Brain pericyte (primary cell): Measurements from ENCODE around the gene HIBCH.
"Not testable (repeated sequence)": the region's sequence is repeated elsewhere in the genome, so short reads cannot be mapped to it uniquely, and the experiment has no call there.

ENCODE experiments used
- DNase-seq: peaks from one replicate; pipeline ENCODE4 v3.0.0-alpha.2; 2012; ENCODE audit warnings: low read depth, low spot score

Gene HIBCH

DNA sequence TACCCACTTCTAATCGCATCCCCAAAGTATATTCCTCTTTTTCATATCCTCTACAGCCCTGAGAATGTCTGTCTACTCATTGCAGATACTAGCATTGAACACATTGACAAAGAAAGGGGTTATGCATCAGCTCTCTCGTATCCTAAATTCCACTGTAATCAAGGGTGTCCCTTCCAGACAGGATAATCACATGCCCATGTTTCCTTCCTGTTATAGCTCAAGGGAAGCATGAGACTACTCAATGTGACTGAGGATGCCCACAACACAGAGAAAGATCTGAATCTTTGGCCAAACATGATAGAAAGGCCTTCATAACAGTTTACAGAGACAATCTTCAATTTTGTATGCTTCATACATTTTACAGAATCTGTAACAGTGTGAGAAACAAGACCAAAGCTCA is 69.2 kb downstream of the HIBCH start:
- DNase-seq = no peak

DNA sequence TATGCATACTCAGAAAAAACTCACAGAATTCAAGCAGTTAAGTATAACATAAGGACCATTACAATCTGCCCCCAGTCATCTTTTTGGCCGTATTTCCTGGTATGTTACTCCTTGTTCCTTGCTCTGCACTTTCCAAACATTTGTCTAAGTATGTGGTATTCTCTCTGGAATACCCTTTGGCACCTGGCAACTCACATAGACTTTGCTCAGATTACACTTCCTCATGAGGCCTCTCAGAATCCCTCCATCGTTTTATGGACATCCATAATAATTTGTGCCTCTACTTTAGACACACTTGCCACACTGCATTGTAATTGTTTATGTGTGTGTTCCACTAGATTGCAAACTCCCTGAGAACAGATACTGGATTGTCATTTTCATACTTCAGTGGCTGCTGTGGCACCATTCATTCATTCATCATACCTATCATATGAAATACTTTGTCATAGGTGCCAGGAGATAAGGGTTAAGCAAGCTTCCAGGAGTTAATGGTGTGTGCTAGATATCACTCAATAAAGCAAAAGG is 84.0 kb downstream of the HIBCH start:
- DNase-seq = no peak

- DNase-seq = no peak
These were observed 84.5 kb downstream of the HIBCH start for GRCh38 chr2:190235101-190235500.

DNA sequence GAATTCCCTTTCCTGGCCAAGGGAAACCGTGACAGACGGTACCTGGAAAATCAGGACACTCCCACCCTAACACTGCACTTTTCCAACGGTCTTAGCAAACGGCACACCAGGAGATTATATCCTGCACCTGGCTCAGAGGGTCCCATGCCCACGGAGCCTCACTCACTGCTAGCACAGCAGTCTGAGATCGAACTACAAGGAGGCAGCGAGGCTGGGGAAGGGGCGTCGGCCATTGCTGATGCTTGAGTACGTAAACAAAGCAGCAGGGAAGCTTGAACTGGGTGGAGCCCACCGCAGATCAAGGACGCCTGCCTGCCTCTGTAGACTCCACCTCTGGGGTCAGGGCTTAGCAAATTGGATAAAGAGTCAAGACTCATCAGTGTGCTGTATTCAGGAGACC is 95.6 kb downstream of the HIBCH start:
- not testable (repeated sequence) for DNase-seq

GRCh38 chr2:190222745-190223144 is 96.9 kb downstream of the HIBCH start:
- DNase-seq = not testable (repeated sequence)

DNA sequence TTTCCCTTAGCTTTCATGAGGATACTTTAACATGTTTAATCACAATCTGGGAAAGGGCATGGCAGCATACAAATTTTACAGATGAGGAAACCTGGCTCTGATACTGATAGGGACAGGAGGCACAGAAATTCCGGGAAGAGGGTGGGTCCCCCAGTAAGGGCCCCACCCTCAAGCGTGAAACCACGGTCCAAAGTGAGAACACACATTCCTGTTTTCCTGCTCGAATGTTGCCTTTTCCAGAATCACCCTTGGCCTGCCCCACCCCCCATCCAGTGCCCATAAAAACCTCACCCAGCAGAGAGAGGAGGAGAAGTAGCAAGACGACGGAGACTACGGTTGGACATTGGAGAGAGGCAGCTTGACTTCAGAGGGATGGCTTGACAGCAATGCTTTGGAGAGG is 98.2 kb downstream of the HIBCH start:
- no peak for DNase-seq

- DNase-seq = no peak
These were observed 100.4 kb downstream of the HIBCH start for GRCh38 chr2:190219186-190219585.

GRCh38 chr2:190217616-190218015 is 102.0 kb downstream of the HIBCH start:
- no peak for DNase-seq

- DNase-seq = no peak
These were observed 102.8 kb downstream of the HIBCH start for GRCh38 chr2:190216829-190217228.

- DNase-seq = no peak
These were observed 104.0 kb downstream of the HIBCH start for GRCh38 chr2:190215620-190216019.

DNA sequence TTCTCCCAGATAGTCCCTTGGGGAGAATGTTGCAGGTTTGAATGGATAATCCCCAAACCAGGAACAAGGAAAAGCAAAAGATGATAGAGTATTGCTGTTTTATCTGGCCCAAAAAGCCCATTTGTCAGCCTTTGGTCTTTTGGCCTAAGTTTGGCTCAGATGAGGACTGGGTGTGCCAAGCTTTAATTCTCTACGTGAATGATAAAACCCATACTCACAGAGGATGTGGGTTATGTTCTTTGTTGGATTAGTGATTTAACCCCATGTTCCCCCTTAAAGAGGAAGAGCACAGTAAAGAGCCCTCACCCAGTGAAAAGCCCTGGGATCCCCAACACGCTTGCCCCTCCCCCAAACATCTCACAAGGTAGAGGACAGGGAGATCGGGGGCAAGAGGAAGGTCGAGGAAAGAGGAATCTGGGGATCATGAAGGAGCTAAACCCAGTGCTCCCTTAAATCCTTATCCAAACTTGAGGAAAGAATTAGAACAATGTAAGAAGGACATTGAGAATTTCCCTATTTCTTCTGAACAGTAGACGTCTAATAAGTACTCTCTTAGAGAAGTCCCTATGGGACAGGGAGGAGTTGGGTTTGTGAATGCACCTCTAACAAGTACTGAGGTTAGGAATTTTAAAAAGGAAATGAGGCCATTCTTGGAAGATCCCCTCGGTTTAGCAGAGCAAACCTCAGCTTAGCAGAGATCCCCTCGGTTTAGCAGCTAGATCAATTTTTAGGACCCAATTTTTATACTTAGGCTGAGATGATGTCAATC is 105.0 kb downstream of the HIBCH start:
- no peak for DNase-seq

- DNase-seq = no peak
These were observed 105.9 kb downstream of the HIBCH start for GRCh38 chr2:190213441-190214335.

DNA sequence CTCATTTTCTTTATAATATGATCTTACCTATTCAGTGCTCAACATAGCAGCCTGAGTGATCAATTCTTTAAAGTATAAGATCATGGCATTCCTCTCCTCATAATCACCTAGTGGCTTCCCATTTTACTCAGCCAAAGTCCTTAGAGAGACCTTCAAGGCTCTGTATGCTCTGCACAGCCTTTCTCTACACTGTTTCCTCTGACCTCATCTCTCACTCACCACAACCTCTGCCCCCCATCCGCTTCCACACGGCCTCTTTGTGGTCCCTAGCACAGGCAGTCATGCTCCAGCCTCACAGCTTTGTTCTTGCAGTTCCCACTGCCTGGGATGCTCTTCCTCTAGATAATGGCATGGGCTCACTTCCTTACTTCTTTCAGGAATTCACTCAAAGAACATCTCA is 109.2 kb downstream of the HIBCH start:
- DNase-seq = no peak

- no peak for DNase-seq
These were observed 110.1 kb downstream of the HIBCH start for GRCh38 chr2:190209559-190209958.

GRCh38 chr2:190207930-190208329 is 111.7 kb downstream of the HIBCH start:
- no peak for DNase-seq

DNA sequence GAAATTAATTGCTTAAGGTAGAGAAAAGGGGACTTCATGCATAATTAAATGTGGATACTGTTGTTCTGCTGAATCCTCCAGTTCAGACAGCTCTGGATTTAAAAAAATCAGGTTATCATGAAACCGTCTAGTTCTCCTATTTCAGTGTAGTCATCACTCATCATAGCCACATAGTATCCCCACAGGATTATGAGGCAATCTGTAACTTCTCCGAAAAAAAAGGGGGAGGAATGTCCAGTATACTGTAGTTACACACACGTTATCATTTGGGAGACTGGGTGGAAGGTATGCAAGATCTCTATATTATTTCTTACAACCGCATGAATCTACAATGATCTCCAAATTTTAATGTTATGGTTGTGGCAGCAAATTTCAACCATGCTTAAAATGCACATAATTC is 114.0 kb downstream of the HIBCH start:
- DNase-seq = no peak

GRCh38 chr2:190202604-190203003 is 117.0 kb downstream of the HIBCH start:
- no peak for DNase-seq

DNA sequence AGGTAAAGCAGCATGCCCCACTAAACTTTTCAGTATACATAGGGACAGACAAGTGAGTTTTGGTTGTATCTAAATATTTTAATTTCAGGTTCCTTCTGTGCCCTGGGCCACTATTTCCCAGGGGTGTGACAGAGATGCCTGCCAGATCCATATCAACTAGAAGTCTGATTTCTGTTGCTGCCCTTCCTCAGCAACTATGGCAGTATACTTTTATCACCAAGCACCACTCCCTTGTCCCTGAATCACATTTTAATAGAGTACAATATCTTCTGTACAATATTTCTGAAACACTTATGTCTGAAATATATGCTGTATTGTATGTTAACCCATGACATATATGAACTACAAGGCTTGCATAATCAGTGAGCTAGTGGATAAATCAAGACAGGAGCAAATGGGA is 117.6 kb downstream of the HIBCH start:
- DNase-seq = no peak

GRCh38 chr2:190200603-190201002 is 119.0 kb downstream of the HIBCH start:
- no peak for DNase-seq

DNA sequence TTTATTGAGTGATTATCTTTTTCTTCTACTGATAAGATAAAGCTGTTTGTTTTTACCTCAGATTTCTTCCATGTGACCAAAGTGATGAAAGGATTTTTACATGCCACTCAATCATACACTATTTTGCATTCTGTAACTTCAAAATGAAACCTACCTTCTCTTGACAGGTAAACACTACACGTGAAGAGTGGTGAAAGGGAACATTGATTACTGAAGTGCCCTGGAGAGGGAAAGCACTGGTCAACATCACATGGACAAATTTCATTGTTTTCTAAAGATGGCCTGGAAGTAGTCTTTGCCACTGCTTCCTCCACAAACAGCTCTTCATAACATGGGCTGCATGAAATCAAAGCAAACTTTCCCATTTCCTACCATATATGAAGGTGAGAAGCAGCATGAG is 120.1 kb downstream of the HIBCH start:
- no peak for DNase-seq

DNA sequence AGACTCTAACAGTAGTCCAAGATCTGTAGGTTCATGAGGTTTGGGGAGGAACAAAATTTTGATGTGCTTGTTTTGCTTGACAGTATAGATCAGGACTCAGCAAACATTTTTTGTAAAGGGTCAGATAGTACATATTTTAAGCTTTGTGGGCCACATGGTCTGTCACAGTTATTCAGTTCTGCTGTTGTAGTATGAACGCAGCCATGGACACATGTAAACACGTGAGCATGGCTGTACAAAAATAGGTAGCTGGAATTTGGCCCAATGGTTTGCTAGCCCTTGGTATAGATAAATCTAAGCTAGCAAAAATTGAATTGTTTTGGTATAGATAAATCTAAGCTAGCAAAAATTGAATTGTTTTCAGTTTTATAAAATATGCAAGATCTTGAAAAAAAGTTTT is 120.5 kb downstream of the HIBCH start:
- no peak for DNase-seq

DNA sequence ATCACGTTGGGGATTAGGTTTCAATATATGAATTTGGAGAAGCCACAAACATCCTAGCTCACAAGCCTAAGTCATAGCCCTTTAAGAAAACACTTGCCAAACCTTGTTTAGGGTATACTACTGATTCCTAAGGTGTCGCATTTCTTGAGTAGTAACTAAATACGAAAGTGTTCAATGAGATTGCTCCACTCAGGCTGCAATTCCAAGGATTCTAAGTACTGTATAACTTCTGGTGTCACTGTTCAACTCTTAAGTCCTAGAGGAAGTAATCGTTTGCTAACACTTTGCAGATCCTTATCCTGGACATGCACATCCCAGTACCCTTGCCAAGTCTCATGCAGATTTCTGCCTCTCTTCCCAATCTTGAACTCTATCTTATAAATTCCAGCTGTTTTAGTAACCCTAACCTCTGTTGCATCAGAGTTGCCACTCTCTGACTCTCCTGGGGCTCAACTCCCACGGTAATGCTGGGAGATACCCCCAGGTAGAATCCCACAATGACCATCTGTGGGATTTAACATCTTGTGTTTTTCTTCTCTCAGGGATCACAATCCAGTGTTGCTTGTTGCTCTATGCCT is 122.4 kb downstream of the HIBCH start:
- no peak for DNase-seq
